Muscle layer of duodenum (tissue), 2 donors: Measurements from ENCODE around the gene SLC16A10.
"Not testable (repeated sequence)": the region's sequence is repeated elsewhere in the genome, so short reads cannot be mapped to it uniquely, and the experiment has no call there.

Experiments
- H3K27ac ChIP-seq: one replicate; pipeline ENCODE4 v1.7.0; 2013; ENCODE audit warnings: mild to moderate bottlenecking, low read length
- H3K27me3 ChIP-seq: one replicate; pipeline ENCODE4 v1.7.0; 2013; ENCODE audit warnings: low read depth, mild to moderate bottlenecking, control low read depth, low read length
- H3K36me3 ChIP-seq, 2 donors: one replicate each; pipeline ENCODE4 v1.7.0; 2013; ENCODE audit warnings: low read length in 2 of 2, control low read depth in 1 of 2, mild to moderate bottlenecking in 1 of 2; ENCODE audit not compliant: insufficient read depth in 2 of 2, control insufficient read depth in 1 of 2
- H3K4me1 ChIP-seq, 2 donors: one replicate each; pipeline ENCODE4 v1.7.0; 2013; ENCODE audit warnings: low read length in 2 of 2, mild to moderate bottlenecking in 2 of 2, control low read depth in 1 of 2, moderate library complexity in 1 of 2; ENCODE audit not compliant: insufficient read depth in 2 of 2, control insufficient read depth in 1 of 2
- H3K4me3 ChIP-seq, 2 donors: one replicate each; pipeline ENCODE4 v1.7.0; 2013; ENCODE audit warnings: low read length in 2 of 2, low read depth in 1 of 2, mild to moderate bottlenecking in 1 of 2
- H3K9me3 ChIP-seq, 2 donors: one replicate each; pipeline ENCODE4 v1.7.0; 2013; ENCODE audit warnings: low read length in 2 of 2, control low read depth in 1 of 2, mild to moderate bottlenecking in 1 of 2; ENCODE audit not compliant: control insufficient read depth in 1 of 2
- donor health status: healthy.

Gene SLC16A10

GRCh38 chr6:111192911-111193555, 105.7 kb downstream of the SLC16A10 start:
- H3K27me3 ChIP-seq, result no peaks in the 10 kb centered on the region
- H3K27ac ChIP-seq, result no peak overlapping the region
- H3K4me3 ChIP-seq, result no peak overlapping the region
- H3K36me3 ChIP-seq, result no peaks in the 10 kb centered on the region
- no peaks in the 10 kb centered on the region for H3K4me1 ChIP-seq
- H3K9me3 ChIP-seq, result no peaks in the 10 kb centered on the region

DNA sequence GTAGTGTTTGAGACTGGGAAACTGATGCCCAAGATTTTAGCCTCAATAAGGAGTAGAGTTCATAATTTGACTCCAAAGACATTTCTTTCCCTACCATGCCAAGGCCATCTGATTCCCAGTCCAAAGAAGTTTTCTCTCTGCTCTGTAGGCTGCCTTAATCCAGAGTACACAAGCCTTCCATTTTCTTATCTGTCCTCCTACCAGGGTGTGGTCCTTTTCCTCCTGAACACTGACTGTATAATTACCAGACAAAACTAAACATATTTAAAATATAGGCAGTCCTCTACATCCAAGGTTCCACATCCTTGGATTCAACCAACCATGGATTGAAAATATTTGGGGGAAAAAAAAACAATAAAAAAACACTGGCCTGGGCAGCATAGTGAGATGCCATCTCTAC, 108.4 kb downstream of the SLC16A10 start:
- Histone ChIP-seq H3K36me3 (no peaks in the 10 kb centered on the region), H3K4me1 (no peaks in the 10 kb centered on the region), H3K27me3 (no peaks in the 10 kb centered on the region), H3K4me3 (no peak overlapping the region), H3K27ac (no peak overlapping the region), H3K9me3 (no peaks in the 10 kb centered on the region)

DNA sequence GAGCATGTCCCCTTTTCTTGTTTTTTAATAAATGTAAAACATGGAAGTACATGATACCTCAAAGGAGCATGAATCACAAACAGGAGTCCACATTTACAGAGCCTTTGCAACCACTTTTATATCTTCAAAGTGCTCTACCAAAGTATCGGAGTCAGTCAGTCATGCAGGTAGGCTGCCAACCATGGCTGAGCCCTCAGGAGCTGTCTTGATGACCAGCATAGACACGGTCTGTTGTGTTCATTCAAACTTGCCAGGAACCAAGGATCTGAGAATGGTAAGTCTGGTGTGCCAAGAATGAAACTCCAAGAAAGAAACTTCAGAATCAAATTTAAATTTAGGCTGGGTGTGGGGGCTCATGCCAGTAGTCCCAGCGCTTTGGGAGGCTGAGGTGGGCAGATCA, 111.5 kb downstream of the SLC16A10 start:
- Histone ChIP-seq H3K36me3 (no peaks in the 10 kb centered on the region), H3K4me1 (no peaks in the 10 kb centered on the region), H3K27ac (no peak overlapping the region), H3K27me3 (no peaks in the 10 kb centered on the region), H3K4me3 (no peak overlapping the region), H3K9me3 (no peaks in the 10 kb centered on the region)

- Histone ChIP-seq H3K36me3 (no peaks in the 10 kb centered on the region), H3K4me1 (no peaks in the 10 kb centered on the region), H3K9me3 (no peaks in the 10 kb centered on the region), H3K27ac (no peak overlapping the region), H3K27me3 (no peaks in the 10 kb centered on the region), H3K4me3 (no peak overlapping the region)
Observed at GRCh38 chr6:111199935-111200334, 112.6 kb downstream of the SLC16A10 start.

- no peaks in the 10 kb centered on the region for H3K36me3 ChIP-seq
- no peaks in the 10 kb centered on the region for H3K9me3 ChIP-seq
- no peaks in the 10 kb centered on the region for H3K4me1 ChIP-seq
- H3K4me3 ChIP-seq, result no peak overlapping the region
- H3K27me3 ChIP-seq, result no peaks in the 10 kb centered on the region
- H3K27ac ChIP-seq, result no peak overlapping the region
Observed at GRCh38 chr6:111200350-111201243, 113.3 kb downstream of the SLC16A10 start.

GRCh38 chr6:111201244-111201554, 113.9 kb downstream of the SLC16A10 start:
- Histone ChIP-seq H3K27me3 (no peaks in the 10 kb centered on the region), H3K36me3 (no peaks in the 10 kb centered on the region), H3K27ac (no peak overlapping the region), H3K4me3 (no peak overlapping the region), H3K9me3 (no peaks in the 10 kb centered on the region), H3K4me1 (no peaks in the 10 kb centered on the region)

DNA sequence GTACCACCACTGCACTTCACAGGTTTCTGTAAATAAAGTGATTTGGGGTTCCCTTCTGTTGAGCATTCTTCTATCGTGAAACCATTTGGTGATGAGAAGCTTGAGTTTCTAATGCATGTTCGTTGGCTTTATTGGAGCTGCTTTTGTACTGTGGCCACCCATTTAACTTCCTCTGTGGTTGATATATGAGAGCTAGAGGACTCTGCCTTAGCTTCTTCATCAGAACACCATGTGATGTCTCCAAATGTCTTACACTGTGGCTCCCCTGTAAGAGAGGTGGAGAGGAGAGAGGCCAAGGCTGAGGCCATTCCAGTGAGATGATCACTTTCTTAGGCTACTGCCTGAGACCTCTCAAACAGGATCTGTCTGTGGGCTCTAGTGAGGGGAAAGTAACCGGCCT, 114.5 kb downstream of the SLC16A10 start:
- no peak overlapping the region for H3K27ac ChIP-seq
- no peaks in the 10 kb centered on the region for H3K4me1 ChIP-seq
- H3K36me3 ChIP-seq, result no peaks in the 10 kb centered on the region
- H3K9me3 ChIP-seq, result no peaks in the 10 kb centered on the region
- no peak overlapping the region for H3K4me3 ChIP-seq
- H3K27me3 ChIP-seq, result no peaks in the 10 kb centered on the region

- not testable (repeated sequence) for H3K27ac ChIP-seq, H3K27me3 ChIP-seq, H3K36me3 ChIP-seq, H3K4me1 ChIP-seq, H3K4me3 ChIP-seq, H3K9me3 ChIP-seq
Observed at GRCh38 chr6:111203539-111203938, 116.2 kb downstream of the SLC16A10 start.

GRCh38 chr6:111204305-111204704, 117.0 kb downstream of the SLC16A10 start:
- no peaks in the 10 kb centered on the region for H3K9me3 ChIP-seq

GRCh38 chr6:111204881-111205280, 117.6 kb downstream of the SLC16A10 start:
- H3K9me3 ChIP-seq, result no peaks in the 10 kb centered on the region
- H3K4me3 ChIP-seq, result no peak overlapping the region
- no peaks in the 10 kb centered on the region for H3K27me3 ChIP-seq
- H3K36me3 ChIP-seq, result no peaks in the 10 kb centered on the region
- no peaks in the 10 kb centered on the region for H3K4me1 ChIP-seq
- H3K27ac ChIP-seq, result no peak overlapping the region

More at GRCh38 chr6:111204305-111204704, 117.0 kb downstream of the SLC16A10 start:
- no peaks in the 10 kb centered on the region for H3K4me1 ChIP-seq
- H3K27me3 ChIP-seq, result no peaks in the 10 kb centered on the region
- H3K4me3 ChIP-seq, result no peak overlapping the region
- H3K36me3 ChIP-seq, result no peaks in the 10 kb centered on the region
- H3K27ac ChIP-seq, result no peak overlapping the region

DNA sequence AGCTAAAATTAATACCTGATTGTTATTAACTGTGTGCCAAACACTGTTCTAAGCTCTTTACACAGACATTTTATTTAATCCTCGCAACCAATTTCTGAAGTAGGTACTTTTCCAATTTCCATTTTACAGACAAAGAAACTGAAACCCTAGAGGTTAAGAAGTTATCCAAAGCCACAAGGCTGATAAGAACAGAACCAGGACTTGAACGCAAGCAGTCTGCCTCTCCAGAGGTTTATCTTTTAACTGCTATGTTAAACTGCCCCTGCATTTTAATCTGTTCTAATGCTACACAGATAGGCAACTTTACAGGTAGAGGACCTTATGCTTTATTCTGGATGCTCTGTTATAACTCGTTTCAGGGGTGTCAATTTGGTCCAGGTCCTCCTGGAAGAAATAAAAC, 118.2 kb downstream of the SLC16A10 start:
- Histone ChIP-seq H3K27ac (no peak overlapping the region), H3K27me3 (no peaks in the 10 kb centered on the region), H3K36me3 (no peaks in the 10 kb centered on the region), H3K9me3 (no peaks in the 10 kb centered on the region), H3K4me1 (no peaks in the 10 kb centered on the region), H3K4me3 (no peak overlapping the region)
